Stimulated activated naive CD8-positive, alpha-beta T cell treated with anti-CD3 and anti-CD28 coated beads, Interleukin-15, amount 100 ng/mL, for 72 hours (primary cell): ENCODE results near the gene NINJ1.
A peak's percentile ranks its signal among the peaks of the same experiment; 100 is the strongest.
"Not testable (repeated sequence)": the region's sequence is repeated elsewhere in the genome, so short reads cannot be mapped to it uniquely, and the experiment has no call there.

Source experiments
- ATAC-seq: fragments of 150-1000 bp; cut with Tn5 transposase; 2 replicates; pipeline ENCODE4 v1.10.0; 2021; ENCODE audit warnings: mild to moderate bottlenecking, moderate library complexity
- DNase-seq, 2 donors: peaks; one replicate each; pipeline ENCODE4 v3.0.0; 2021 to 2022
- H3K27ac Mint-ChIP-seq, 2 donors: one replicate each; pipeline ENCODE4 v1.8.0; 2022; ENCODE audit warnings: mild to moderate bottlenecking in 2 of 2, mixed read lengths in 2 of 2, moderate library complexity in 2 of 2
- H3K27me3 Mint-ChIP-seq: one replicate; pipeline ENCODE4 v1.8.0; 2022; ENCODE audit warnings: mixed read lengths
- H3K4me1 Mint-ChIP-seq: one replicate; pipeline ENCODE4 v1.8.0; 2022; ENCODE audit warnings: mild to moderate bottlenecking, mixed read lengths
- H3K4me3 Mint-ChIP-seq, 2 donors: one replicate each; pipeline ENCODE4 v1.8.0; 2022; ENCODE audit warnings: mild to moderate bottlenecking in 2 of 2, mixed read lengths in 2 of 2, moderate library complexity in 1 of 2
- H3K9me3 Mint-ChIP-seq, 2 donors: one replicate each; pipeline ENCODE4 v1.8.0; 2022; ENCODE audit warnings: mixed read lengths in 2 of 2

Gene NINJ1

GRCh38 chr9:93111001-93111370, 23.1 kb downstream of the NINJ1 start:
- DNase-seq (no peak), ATAC-seq (no peak)
- H3K4me3 Mint-ChIP-seq, result no peak overlapping the region
- peaks cover 62% of the 10 kb centered on the region for H3K4me1 Mint-ChIP-seq
- H3K27me3 Mint-ChIP-seq, result no peaks in the 10 kb centered on the region
- H3K9me3 Mint-ChIP-seq, result no peaks in the 10 kb centered on the region
- peak overlapping the region in 1 of 2 donors; percentile 79 for H3K27ac Mint-ChIP-seq

DNA sequence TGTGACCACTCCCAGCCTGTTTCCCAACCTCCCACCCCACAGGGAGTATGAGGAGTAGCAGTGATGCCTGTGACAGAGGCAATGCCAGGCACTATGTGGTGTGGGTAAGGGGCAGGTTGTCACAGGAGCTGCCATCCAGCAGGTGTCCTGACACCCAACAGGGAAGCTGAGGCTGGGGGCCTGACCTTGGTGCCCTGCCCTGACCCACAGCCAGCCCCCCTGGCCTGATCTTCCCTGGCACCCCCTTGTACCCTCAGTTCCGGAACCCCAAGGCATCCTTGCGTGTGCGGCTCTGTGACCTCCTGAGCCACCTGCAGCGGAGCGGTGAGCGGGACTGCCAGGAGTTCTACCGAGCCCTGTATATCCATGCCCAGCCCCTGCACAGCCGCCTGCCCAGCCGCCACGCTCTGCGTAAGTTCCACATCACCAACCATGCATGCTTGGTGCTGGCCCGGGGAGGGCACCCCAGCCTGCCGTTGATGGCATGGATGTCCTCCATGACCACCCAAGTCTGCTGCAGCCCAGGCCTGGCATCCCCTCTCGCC, 23.7 kb downstream of the NINJ1 start:
- H3K27me3 Mint-ChIP-seq, result no peaks in the 10 kb centered on the region

GRCh38 chr9:93108291-93109041, 25.6 kb downstream of the NINJ1 start:
- ATAC-seq (peak; percentile 81), DNase-seq (peak in 1 of 2 donors; percentile 47)
- H3K4me1 Mint-ChIP-seq, result peaks cover 55% of the 10 kb centered on the region
- peak overlapping the region in 1 of 2 donors; percentile 40 for H3K27ac Mint-ChIP-seq
- peaks cover 11 to 13% of the 10 kb centered on the region in 2 donors for H3K9me3 Mint-ChIP-seq
- H3K27me3 Mint-ChIP-seq, result no peaks in the 10 kb centered on the region
- peak overlapping the region in 1 of 2 donors; percentile 44 for H3K4me3 Mint-ChIP-seq

More for the DNA sequence above, 23.7 kb downstream of the NINJ1 start:
- ATAC-seq (no peak), DNase-seq (no peak)
- H3K9me3 Mint-ChIP-seq, result no peaks in the 10 kb centered on the region
- H3K27ac Mint-ChIP-seq, result no peak overlapping the region
- peaks cover 68% of the 10 kb centered on the region for H3K4me1 Mint-ChIP-seq
- H3K4me3 Mint-ChIP-seq, result no peak overlapping the region

DNA sequence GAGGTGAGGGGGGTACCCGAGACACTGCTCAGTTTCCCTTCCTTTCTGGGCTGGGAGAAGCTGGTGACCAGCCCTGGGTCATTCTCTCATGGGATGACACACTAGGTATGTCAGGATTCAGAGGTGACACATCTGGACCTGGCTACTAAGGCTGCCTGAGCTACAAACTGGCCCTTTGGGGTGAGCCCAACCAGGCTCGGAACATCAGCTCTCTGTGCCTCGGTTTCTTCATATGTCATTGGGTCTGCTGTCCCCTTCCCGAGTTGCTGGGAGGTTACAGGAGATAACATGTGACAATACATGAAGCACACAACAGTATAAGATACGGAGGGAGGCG, 26.3 kb downstream of the NINJ1 start:
- H3K27me3 Mint-ChIP-seq, result no peaks in the 10 kb centered on the region
- H3K27ac Mint-ChIP-seq, result no peak overlapping the region
- peaks cover 14 to 15% of the 10 kb centered on the region in 2 donors for H3K9me3 Mint-ChIP-seq
- H3K4me1 Mint-ChIP-seq, result peaks cover 56% of the 10 kb centered on the region
- DNase-seq (no peak), ATAC-seq (no peak)
- peak overlapping the region in 1 of 2 donors; percentile 44 for H3K4me3 Mint-ChIP-seq

- Mint-ChIP-seq H3K4me3 (no peak overlapping the region), H3K27me3 (no peaks in the 10 kb centered on the region), H3K27ac (peak overlapping the region in 1 of 2 donors; percentile 6), H3K4me1 (peaks cover 61% of the 10 kb centered on the region), H3K9me3 (peaks cover 14 to 15% of the 10 kb centered on the region in 2 donors)
- ATAC-seq, result no peak
- no peak for DNase-seq
Measured at GRCh38 chr9:93107151-93107824, 26.8 kb downstream of the NINJ1 start.

- H3K27ac Mint-ChIP-seq, result no peak overlapping the region
- peaks cover 14 to 15% of the 10 kb centered on the region in 2 donors for H3K9me3 Mint-ChIP-seq
- H3K4me1 Mint-ChIP-seq, result peaks cover 60% of the 10 kb centered on the region
- ATAC-seq, result no peak
- no peaks in the 10 kb centered on the region for H3K27me3 Mint-ChIP-seq
- H3K4me3 Mint-ChIP-seq, result no peak overlapping the region
- no peak for DNase-seq
Measured at GRCh38 chr9:93105620-93106019, 28.4 kb downstream of the NINJ1 start.

GRCh38 chr9:93101086-93101485, 33.0 kb downstream of the NINJ1 start:
- not testable (repeated sequence) for H3K27ac Mint-ChIP-seq, H3K4me3 Mint-ChIP-seq, H3K27me3 Mint-ChIP-seq, DNase-seq, ATAC-seq
- H3K9me3 Mint-ChIP-seq, result peaks cover 14 to 15% of the 10 kb centered on the region in 2 donors
- H3K4me1 Mint-ChIP-seq, result peaks cover 59% of the 10 kb centered on the region

- H3K4me3 Mint-ChIP-seq, result no peak overlapping the region
- H3K4me1 Mint-ChIP-seq, result peaks cover 51% of the 10 kb centered on the region
- no peak for ATAC-seq
Measured at GRCh38 chr9:93100276-93100636, 33.8 kb downstream of the NINJ1 start.

DNA sequence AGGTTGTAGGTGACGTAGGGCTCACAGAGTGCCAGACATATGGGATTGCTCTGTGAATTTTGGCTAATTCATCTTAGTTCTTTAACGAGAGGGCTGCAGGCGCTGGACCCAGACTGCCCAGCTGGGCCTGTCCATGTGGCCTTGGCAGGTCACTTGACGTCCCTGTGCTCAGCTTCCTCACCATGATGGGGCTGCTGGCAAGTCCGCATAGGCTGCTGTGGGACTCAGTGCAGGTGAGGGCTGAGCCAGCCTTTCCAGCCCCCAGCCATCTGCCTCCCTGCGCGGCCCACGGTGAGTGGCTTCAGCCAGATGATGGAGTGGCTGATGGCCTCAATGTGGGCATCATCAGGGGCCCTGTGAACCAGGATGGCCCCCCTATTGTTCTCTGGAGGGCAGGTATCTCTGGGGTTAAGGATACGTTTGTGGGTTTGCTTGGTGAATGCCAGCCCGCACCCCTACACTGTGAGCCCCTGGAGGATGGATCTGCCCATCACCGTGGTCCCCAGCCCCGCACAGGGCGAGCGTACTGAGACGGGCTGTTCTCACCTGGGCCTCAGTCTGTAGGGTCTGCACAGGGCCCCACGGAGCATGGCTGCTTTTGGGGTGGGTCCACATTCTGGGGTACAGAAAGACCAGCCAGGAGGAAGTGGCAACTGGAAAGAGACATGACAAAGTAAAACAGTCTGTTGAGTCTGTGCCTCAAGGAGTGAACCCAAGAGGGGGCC, 34.3 kb downstream of the NINJ1 start:
- no peak for DNase-seq
- H3K4me3 Mint-ChIP-seq, result peak overlapping the region in 1 of 2 donors; percentile 42
- H3K27ac Mint-ChIP-seq, result no peak overlapping the region
- H3K9me3 Mint-ChIP-seq, result peaks cover 12 to 14% of the 10 kb centered on the region in 2 donors
- no peak for ATAC-seq
- H3K27me3 Mint-ChIP-seq, result no peaks in the 10 kb centered on the region
- peaks cover 57% of the 10 kb centered on the region for H3K4me1 Mint-ChIP-seq

More at GRCh38 chr9:93100276-93100636, 33.8 kb downstream of the NINJ1 start:
- Mint-ChIP-seq H3K27me3 (no peaks in the 10 kb centered on the region), H3K9me3 (peaks cover 14 to 15% of the 10 kb centered on the region in 2 donors), H3K27ac (peak overlapping the region in 1 of 2 donors; percentile 8)
- DNase-seq, result no peak

DNA sequence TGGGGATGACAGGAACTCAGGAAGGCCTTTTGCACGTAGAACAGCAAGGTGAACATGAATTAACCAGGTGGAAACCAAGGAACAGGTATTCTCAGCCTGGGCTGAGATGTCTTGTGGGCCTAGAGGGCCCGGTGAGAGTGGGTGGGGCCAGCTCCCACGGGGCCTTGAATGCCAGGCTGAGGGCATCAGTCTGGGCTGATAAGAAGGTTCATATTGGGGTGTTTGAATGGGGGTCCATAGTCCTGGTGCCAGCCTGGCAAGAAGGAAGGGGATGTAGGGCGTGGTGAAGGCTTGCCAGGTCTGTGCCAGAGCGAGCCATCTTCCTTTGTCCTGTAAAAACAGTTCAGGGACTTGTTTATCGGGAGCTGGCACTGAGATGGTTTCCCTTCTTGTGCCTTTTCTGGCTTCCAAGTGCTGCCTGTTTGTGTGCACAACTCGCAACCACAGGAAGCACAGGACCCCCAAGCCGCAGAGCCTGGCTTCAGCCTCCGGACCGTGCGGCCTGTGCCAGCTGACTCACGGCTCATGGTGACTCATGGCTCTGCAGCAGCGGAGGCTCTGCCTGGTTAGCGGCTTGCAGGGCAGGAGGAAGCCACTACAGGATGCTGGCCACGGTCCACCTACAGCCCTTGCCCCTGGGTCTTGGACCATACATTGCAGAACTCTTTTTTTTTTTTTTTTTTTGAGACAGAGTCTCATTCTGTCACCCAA, 35.7 kb downstream of the NINJ1 start:
- H3K27me3 Mint-ChIP-seq, result no peaks in the 10 kb centered on the region
- ATAC-seq (peak; percentile 45), DNase-seq (peak; percentile 67 to 81)
- H3K9me3 Mint-ChIP-seq, result peaks cover 1 to 2% of the 10 kb centered on the region in 2 donors
- H3K27ac Mint-ChIP-seq, result peak overlapping the region; percentile 29 to 86
- peaks cover 66% of the 10 kb centered on the region for H3K4me1 Mint-ChIP-seq
- peak overlapping the region; percentile 88 to 93 for H3K4me3 Mint-ChIP-seq

- DNase-seq, result no peak
- H3K4me3 Mint-ChIP-seq, result peak overlapping the region; percentile 88 to 93
- H3K27ac Mint-ChIP-seq, result peak overlapping the region; percentile 86
Measured at GRCh38 chr9:93097511-93098201, 36.4 kb downstream of the NINJ1 start.

GRCh38 chr9:93096811-93097382, 37.2 kb downstream of the NINJ1 start:
- DNase-seq (no peak), ATAC-seq (no peak)
- peak overlapping the region; percentile 61 to 86 for H3K27ac Mint-ChIP-seq
- peaks cover 67% of the 10 kb centered on the region for H3K4me1 Mint-ChIP-seq
- peaks cover 0 to 5% of the 10 kb centered on the region in 2 donors for H3K9me3 Mint-ChIP-seq
- peak overlapping the region; percentile 88 to 93 for H3K4me3 Mint-ChIP-seq
- no peaks in the 10 kb centered on the region for H3K27me3 Mint-ChIP-seq

More at GRCh38 chr9:93097511-93098201, 36.4 kb downstream of the NINJ1 start:
- Mint-ChIP-seq H3K27me3 (no peaks in the 10 kb centered on the region), H3K9me3 (no peaks in the 10 kb centered on the region), H3K4me1 (peaks cover 66% of the 10 kb centered on the region)
- no peak for ATAC-seq

GRCh38 chr9:93096131-93096802, 37.8 kb downstream of the NINJ1 start, which contains the start of gene CARD19:
Gene CARD19, plus strand, starts transcription at chr9:93096217. Its CDS starts 129 bp downstream, at chr9:93096346.
- H3K27ac Mint-ChIP-seq, result peak within 1 kb of the TSS; percentile 94 to 97
- ATAC-seq (peak; percentile 22), DNase-seq (peak in 1 of 2 donors; percentile 57)
- H3K4me1 Mint-ChIP-seq, result peaks cover 73% of the 10 kb centered on the region
- peak within 1 kb of the TSS; percentile 89 to 93 for H3K4me3 Mint-ChIP-seq
- H3K27me3 Mint-ChIP-seq, result no peaks in the 10 kb centered on the region
- peaks cover 3 to 11% of the 10 kb centered on the region in 2 donors for H3K9me3 Mint-ChIP-seq
